OCI-LY7 (cell line): Measurements from ENCODE around the gene IL1RAPL2. TPM values are rescaled to one million over a fixed set of nuclear protein-coding genes. Genes with fewer than 3 reads are reported as not detected.

Experiments
- BruUV-seq: library from RNA; stranded (reverse); fragments of 400-500 nt; replicated peaks from 2 replicates; lab custom pipeline; 2021; lab: Mats Ljungman, UMichigan
- CTCF ChIA-PET: fragments of 300-600 bp; sonication (Branson Sonifier 250); formaldehyde crosslinking; loops from one replicate; lab custom pipeline; 2022; ENCODE audit warnings: antibody characterized with exemption; ENCODE audit not compliant: unreplicated experiment; lab: Charles Lee
- POLR2A ChIA-PET: fragments of 300-600 bp; sonication (Branson Sonifier 250); formaldehyde crosslinking; loops from one replicate; lab custom pipeline; 2022; ENCODE audit warnings: antibody characterized with exemption; lab: Charles Lee
- DNase-seq: peaks from one replicate; pipeline ENCODE4 v3.0.0-alpha.2; 2015; ENCODE audit warnings: low spot score
- H2AFZ ChIP-seq: fragments of 200-600 bp; sonication (generic), shearing (Covaris generic); 2 replicates; pipeline ENCODE4 v1.6.1; 2014; ENCODE audit warnings: mild to moderate bottlenecking, antibody characterized with exemption, low read length, moderate library complexity
- H3K27ac ChIP-seq: fragments of 200-600 bp; sonication (generic); 2 replicates; pipeline ENCODE4 v1.5.1; 2014; ENCODE audit warnings: mixed run types, low read depth, mild to moderate bottlenecking, moderate library complexity, low read length, inconsistent platforms; ENCODE audit not compliant: poor library complexity, severe bottlenecking
- H3K36me3 ChIP-seq: fragments of 200-600 bp; sonication (generic); 2 replicates; pipeline ENCODE4 v1.6.1; 2014; ENCODE audit warnings: mild to moderate bottlenecking, antibody characterized with exemption, low read length, moderate library complexity, mixed read lengths; ENCODE audit not compliant: insufficient read depth
- H3K4me1 ChIP-seq: fragments of 200-600 bp; sonication (generic); 2 replicates; pipeline ENCODE4 v1.5.1; 2014; ENCODE audit warnings: mild to moderate bottlenecking, low read length; ENCODE audit not compliant: insufficient read depth, poor library complexity, severe bottlenecking
- H3K4me2 ChIP-seq: fragments of 200-600 bp; sonication (generic); 2 replicates; pipeline ENCODE4 v1.6.1; 2014; ENCODE audit warnings: mild to moderate bottlenecking, low read length
- H3K4me3 ChIP-seq: fragments of 200-600 bp; sonication (generic); 2 replicates; pipeline ENCODE4 v1.5.1; 2014; ENCODE audit warnings: mild to moderate bottlenecking, low read depth, low read length; ENCODE audit not compliant: poor library complexity, severe bottlenecking
- H3K79me2 ChIP-seq: fragments of 200-600 bp; sonication (generic); 2 replicates; pipeline ENCODE4 v1.6.1; 2016; ENCODE audit warnings: low read depth, mild to moderate bottlenecking, low read length, moderate library complexity, mixed read lengths; ENCODE audit not compliant: insufficient read depth
- H3K9me2 ChIP-seq: fragments of 200-600 bp; sonication (generic); 2 replicates; pipeline ENCODE4 v1.6.1; 2016; ENCODE audit warnings: mild to moderate bottlenecking, low read length, mixed read lengths; ENCODE audit not compliant: insufficient read depth
- H3K9me3 ChIP-seq: fragments of 200-600 bp; sonication (generic); 2 replicates; pipeline ENCODE4 v1.6.1; 2014; ENCODE audit warnings: mild to moderate bottlenecking, mixed run types, low read length, mixed read lengths
- H4K20me1 ChIP-seq: fragments of 200-600 bp; sonication (generic); 2 replicates; pipeline ENCODE4 v1.6.1; 2014; ENCODE audit warnings: mild to moderate bottlenecking, antibody characterized with exemption, low read length, moderate library complexity, mixed read lengths; ENCODE audit not compliant: insufficient read depth
- CTCF ChIP-seq: fragments of 200-600 bp; sonication (generic); conservative IDR thresholded peaks from 2 replicates; pipeline ENCODE4 v1.5.1; 2014; ENCODE audit warnings: mild to moderate bottlenecking, antibody characterized with exemption, low read length, moderate library complexity, mixed read lengths
- EZH2phosphoT487 ChIP-seq: fragments of 200-600 bp; sonication (generic); IDR thresholded peaks from 2 replicates; pipeline ENCODE4 v1.6.1; 2018; ENCODE audit warnings: low read depth, borderline replicate concordance, mild to moderate bottlenecking, mixed run types, antibody characterized with exemption, low read length, moderate library complexity, mixed read lengths
- intact Hi-C: fragments of 100-400 bp; cut with micrococcal nuclease; formaldehyde crosslinking; loops from one replicate; pipeline ENCODE4 v1.10.0; 2022; ENCODE audit not compliant: unreplicated experiment
- total RNA-seq, 2 experiments: library from RNA; depleted of rRNA in 1 of 2; stranded (reverse); fragments of >200 nt in 1 of 2; shearing (Covaris generic) in 1 of 2; gene quantifications; 2 replicates each; pipeline ENCODE4 v1.2.3, GENCODE V29; 2014 to 2022

Gene IL1RAPL2
- total RNA-seq, 2 experiments from 2014 or later, result not detected

GRCh38 chrX:104745152-104745551 is 179.2 kb downstream of the IL1RAPL2 start:
- intact Hi-C loops, result no loop called here
- BruUV-seq, result no TSS peak
- no peaks in the 10 kb centered on the region for H3K4me1 ChIP-seq
- H3K27ac ChIP-seq, result no peak overlapping the region
- TF ChIP-seq EZH2phosphoT487, result no peak
- no peak for TF ChIP-seq CTCF
- H3K9me3 ChIP-seq, result no peaks in the 10 kb centered on the region
- H3K79me2 ChIP-seq, result no peaks in the 10 kb centered on the region
- no peak for DNase-seq
- ChIA-PET POLR2A (no interaction called here), CTCF (no interaction called here)
- H3K4me3 ChIP-seq, result no peak overlapping the region
- no peaks in the 10 kb centered on the region for H3K36me3 ChIP-seq
- no peaks in the 10 kb centered on the region for H3K9me2 ChIP-seq
- H4K20me1 ChIP-seq, result no peaks in the 10 kb centered on the region
- no peak overlapping the region for H3K4me2 ChIP-seq
- H2AFZ ChIP-seq, result no peak overlapping the region

GRCh38 chrX:104749951-104750610 is 184.1 kb downstream of the IL1RAPL2 start:
- no peaks in the 10 kb centered on the region for H3K4me1 ChIP-seq
- H3K27ac ChIP-seq, result no peak overlapping the region
- TF ChIP-seq EZH2phosphoT487 (no peak), CTCF (no peak)
- H2AFZ ChIP-seq, result no peak overlapping the region
- H3K4me3 ChIP-seq, result no peak overlapping the region
- no peak overlapping the region for H3K4me2 ChIP-seq
- ChIA-PET CTCF (no interaction called here), POLR2A (no interaction called here)
- intact Hi-C loops, result no loop called here
- H3K79me2 ChIP-seq, result no peaks in the 10 kb centered on the region
- BruUV-seq, result no TSS peak
- H3K9me3 ChIP-seq, result no peaks in the 10 kb centered on the region
- no peak for DNase-seq
- H3K36me3 ChIP-seq, result no peaks in the 10 kb centered on the region
- H4K20me1 ChIP-seq, result no peaks in the 10 kb centered on the region
- no peaks in the 10 kb centered on the region for H3K9me2 ChIP-seq

- H3K27ac ChIP-seq, result no peak overlapping the region
- no peaks in the 10 kb centered on the region for H3K79me2 ChIP-seq
- H3K4me2 ChIP-seq, result no peak overlapping the region
- ChIA-PET CTCF (no interaction called here), POLR2A (no interaction called here)
- no peaks in the 10 kb centered on the region for H4K20me1 ChIP-seq
- intact Hi-C loops, result no loop called here
- no peaks in the 10 kb centered on the region for H3K9me2 ChIP-seq
- no TSS peak for BruUV-seq
- H3K4me1 ChIP-seq, result no peaks in the 10 kb centered on the region
- H3K4me3 ChIP-seq, result no peak overlapping the region
- DNase-seq, result no peak
- no peaks in the 10 kb centered on the region for H3K36me3 ChIP-seq
- no peaks in the 10 kb centered on the region for H3K9me3 ChIP-seq
- no peak overlapping the region for H2AFZ ChIP-seq
- TF ChIP-seq EZH2phosphoT487 (no peak), CTCF (no peak)
These were observed 196.6 kb downstream of the IL1RAPL2 start for GRCh38 chrX:104762641-104763040.
